Measurements from ENCODE around the gene SEMA4D. TPM values are rescaled to one million over a fixed set of nuclear protein-coding genes. Genes with fewer than 3 reads are reported as not detected.

SEMA4D gene
- total RNA-seq, 2 donors from 2014 or later, result 17.1 to 52.7 TPM

DNA sequence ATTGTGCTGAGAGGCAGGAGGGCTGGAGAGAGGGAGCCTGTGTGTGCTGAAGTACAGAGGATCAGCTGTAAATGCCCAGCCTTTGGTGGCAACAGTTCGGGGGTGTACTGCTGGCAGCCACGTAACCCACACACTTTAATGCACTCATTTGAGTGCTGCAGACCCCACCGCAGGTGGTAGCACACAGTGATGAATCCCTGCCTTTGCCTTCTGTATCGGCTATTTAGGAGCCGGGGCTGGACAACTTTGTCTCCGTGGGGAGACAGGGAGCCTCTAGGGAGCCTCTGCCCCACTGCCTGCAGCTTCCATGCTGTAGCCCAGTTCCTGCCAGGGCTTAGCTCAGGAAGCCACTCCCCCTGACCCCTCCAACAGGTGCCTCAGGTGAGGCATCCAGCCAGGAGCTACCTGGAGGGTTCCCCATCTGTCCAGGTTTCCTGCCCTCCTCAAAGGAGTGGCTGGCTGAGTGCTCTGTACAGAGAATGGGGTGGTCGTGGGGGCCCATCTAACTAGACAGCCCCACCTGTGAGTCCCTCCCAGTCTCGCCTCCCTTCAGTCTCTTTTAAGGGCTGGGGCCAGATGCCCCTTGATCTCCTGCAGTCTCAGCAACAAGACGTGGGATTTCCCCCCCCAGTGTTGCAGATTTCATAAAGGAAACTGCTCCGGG lies 135.1 kb downstream of the SEMA4D start:
- no peak for DNase-seq (ENCODE audit: low spot score)
- Histone ChIP-seq H3K4me1 (replicated peaks) (no peaks in the 10 kb centered on the region), H3K4me3 (no peak overlapping the region), H3K27ac (no peak overlapping the region), H3K27me3 (replicated peaks; ENCODE audit: insufficient read depth) (no peaks in the 10 kb centered on the region), H3K9me3 (no peaks in the 10 kb centered on the region), H3K36me3 (peaks cover 13 to 15% of the 10 kb centered on the region in 2 donors)
- WGBS, result 90% methylated on average over 10 of the region's 10 CpGs
- TF ChIP-seq POLR2A (IDR thresholded peaks at IDR 0.05), result no peak
- TF ChIP-seq, protein P1, sequence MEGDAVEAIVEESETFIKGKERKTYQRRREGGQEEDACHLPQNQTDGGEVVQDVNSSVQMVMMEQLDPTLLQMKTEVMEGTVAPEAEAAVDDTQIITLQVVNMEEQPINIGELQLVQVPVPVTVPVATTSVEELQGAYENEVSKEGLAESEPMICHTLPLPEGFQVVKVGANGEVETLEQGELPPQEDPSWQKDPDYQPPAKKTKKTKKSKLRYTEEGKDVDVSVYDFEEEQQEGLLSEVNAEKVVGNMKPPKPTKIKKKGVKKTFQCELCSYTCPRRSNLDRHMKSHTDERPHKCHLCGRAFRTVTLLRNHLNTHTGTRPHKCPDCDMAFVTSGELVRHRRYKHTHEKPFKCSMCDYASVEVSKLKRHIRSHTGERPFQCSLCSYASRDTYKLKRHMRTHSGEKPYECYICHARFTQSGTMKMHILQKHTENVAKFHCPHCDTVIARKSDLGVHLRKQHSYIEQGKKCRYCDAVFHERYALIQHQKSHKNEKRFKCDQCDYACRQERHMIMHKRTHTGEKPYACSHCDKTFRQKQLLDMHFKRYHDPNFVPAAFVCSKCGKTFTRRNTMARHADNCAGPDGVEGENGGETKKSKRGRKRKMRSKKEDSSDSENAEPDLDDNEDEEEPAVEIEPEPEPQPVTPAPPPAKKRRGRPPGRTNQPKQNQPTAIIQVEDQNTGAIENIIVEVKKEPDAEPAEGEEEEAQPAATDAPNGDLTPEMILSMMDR (IDR thresholded peaks at IDR 0.05), result no peak
- TF ChIP-seq POLR2AphosphoS5 (IDR thresholded peaks at IDR 0.05), result no peak
- intact Hi-C loops (cut with DNase I), result no loop called here

DNA sequence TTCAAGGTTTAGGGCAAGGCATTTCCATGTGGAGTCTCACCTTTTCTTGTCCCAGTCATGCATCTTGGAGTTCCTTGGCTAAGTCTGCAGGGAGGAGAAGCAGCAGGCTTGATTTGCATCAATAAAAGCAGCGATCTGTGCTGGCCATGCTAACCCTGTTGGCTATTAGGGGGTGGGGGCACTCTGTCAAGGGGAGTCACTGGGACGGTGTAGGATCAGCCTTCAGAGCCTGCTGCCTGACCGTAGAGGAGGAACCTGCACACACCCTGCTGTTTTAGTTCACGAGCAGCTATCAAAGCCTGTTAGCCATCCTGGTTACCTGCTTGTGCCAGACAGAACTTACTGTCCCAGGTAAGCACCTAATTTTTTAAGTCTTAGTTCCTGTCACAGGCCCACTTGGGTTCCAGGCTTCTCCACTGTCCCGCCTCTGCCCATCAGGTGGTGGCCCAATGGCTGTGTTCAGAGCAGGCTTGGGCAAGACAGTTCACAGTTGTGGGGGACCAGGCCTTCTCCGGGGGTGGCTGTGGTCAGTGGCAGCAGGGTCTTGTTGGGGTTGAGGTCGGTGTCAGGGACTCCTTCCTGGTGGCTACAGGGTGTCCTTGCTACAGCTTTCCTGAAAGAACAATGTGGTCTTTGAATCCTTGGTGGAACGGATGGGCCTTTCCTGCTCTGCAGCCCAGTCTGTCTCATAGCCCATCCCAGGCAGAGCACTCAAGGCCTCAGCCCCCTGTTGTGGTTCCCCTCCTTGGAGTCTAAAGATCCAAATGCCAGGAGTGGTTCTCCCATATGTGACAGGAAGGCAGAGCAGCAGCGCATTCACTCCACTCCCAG lies 135.9 kb downstream of the SEMA4D start:
- WGBS, result 85% methylated on average over 9 of the region's 9 CpGs
- no peaks in the 10 kb centered on the region for H3K4me1 ChIP-seq (replicated peaks)
- H3K27me3 ChIP-seq (replicated peaks; ENCODE audit: insufficient read depth), result no peaks in the 10 kb centered on the region
- intact Hi-C loops (cut with DNase I), result no loop called here
- no peak for DNase-seq (ENCODE audit: low spot score)
- H3K27ac ChIP-seq, result no peak overlapping the region
- TF ChIP-seq, protein P1 (IDR thresholded peaks at IDR 0.05), result no peak
- no peak for TF ChIP-seq POLR2AphosphoS5 (IDR thresholded peaks at IDR 0.05)
- TF ChIP-seq POLR2A (IDR thresholded peaks at IDR 0.05), result no peak
- H3K36me3 ChIP-seq, result peaks cover 15 to 19% of the 10 kb centered on the region in 2 donors
- H3K9me3 ChIP-seq, result no peaks in the 10 kb centered on the region
- H3K4me3 ChIP-seq, result no peak overlapping the region

DNA sequence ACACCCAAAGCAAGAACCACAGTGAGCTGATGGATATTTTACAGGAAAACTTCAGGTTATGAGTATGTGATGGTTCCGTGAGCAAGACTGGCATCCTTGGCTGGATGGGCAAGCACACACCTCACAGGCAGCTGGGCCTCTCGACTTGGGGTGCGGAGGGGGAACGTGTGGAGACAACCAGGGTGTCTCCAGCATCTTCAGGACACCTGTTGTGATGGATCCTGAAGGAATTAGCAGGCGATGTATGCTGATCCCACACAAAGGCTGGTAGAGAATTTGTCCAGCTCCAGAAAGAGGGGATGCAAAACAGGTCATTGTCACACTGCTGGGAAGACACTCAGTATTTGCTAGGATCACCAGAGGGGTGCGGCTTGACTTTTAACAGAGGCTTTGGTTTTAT lies 136.9 kb downstream of the SEMA4D start:
- no peak for DNase-seq (ENCODE audit: low spot score)
- no peaks in the 10 kb centered on the region for H3K4me1 ChIP-seq (replicated peaks)
- no peaks in the 10 kb centered on the region for H3K9me3 ChIP-seq
- H3K27me3 ChIP-seq (replicated peaks; ENCODE audit: insufficient read depth), result no peaks in the 10 kb centered on the region
- 91% methylated on average over 6 of the region's 6 CpGs for WGBS
- H3K4me3 ChIP-seq, result no peak overlapping the region
- H3K27ac ChIP-seq, result no peak overlapping the region
- peaks cover 15 to 19% of the 10 kb centered on the region in 2 donors for H3K36me3 ChIP-seq
- intact Hi-C loops (cut with DNase I), result no loop called here
- TF ChIP-seq POLR2AphosphoS5 (IDR thresholded peaks at IDR 0.05) (no peak), POLR2A (IDR thresholded peaks at IDR 0.05) (no peak)
- TF ChIP-seq, protein P1 (IDR thresholded peaks at IDR 0.05), result no peak

DNA sequence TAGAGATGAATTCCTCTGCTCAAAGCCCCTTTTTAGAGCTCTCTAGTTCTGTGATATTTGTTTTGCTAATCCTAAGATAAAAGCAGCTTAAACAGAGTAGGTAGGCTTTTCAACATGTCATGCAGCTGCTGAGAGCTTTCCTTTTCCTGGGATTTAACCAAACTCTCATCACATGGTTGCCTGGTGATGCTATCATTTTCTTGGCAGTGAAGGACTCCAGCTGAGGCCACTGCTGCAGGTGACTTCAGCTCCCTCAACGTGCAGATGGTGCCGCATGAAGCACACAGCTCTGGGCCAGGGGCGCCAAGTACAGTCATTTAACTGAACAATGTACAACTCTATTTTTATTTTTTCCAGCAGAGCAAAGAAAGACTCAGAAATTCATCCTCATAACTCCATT lies 137.4 kb downstream of the SEMA4D start:
- DNase-seq (ENCODE audit: low spot score), result no peak
- H3K27ac ChIP-seq, result no peak overlapping the region
- WGBS, result 55% methylated on average over 3 of the region's 3 CpGs
- H3K4me3 ChIP-seq, result no peak overlapping the region
- H3K27me3 ChIP-seq (replicated peaks; ENCODE audit: insufficient read depth), result no peaks in the 10 kb centered on the region
- H3K4me1 ChIP-seq (replicated peaks), result no peaks in the 10 kb centered on the region
- TF ChIP-seq, protein P1 (IDR thresholded peaks at IDR 0.05), result no peak
- peaks cover 15 to 19% of the 10 kb centered on the region in 2 donors for H3K36me3 ChIP-seq
- intact Hi-C loops (cut with DNase I), result no loop called here
- no peaks in the 10 kb centered on the region for H3K9me3 ChIP-seq

All from prostate gland (tissue), 2 donors.